OCI-LY1 (cell line): ENCODE data around the gene GRID2.

Source experiments
- H2AFZ ChIP-seq: fragments of 200-600 bp; sonication (generic), shearing (Covaris generic); 2 replicates; pipeline ENCODE4 v1.6.0; 2014; ENCODE audit warnings: antibody characterized with exemption, mild to moderate bottlenecking, low read length
- H3F3A ChIP-seq: fragments of 200-600 bp; sonication (generic), shearing (Covaris generic); 2 replicates; pipeline ENCODE4 v1.6.0; 2014; ENCODE audit warnings: mild to moderate bottlenecking, antibody characterized with exemption, low read length, moderate library complexity; ENCODE audit not compliant: insufficient read depth
- H3K27ac ChIP-seq: fragments of 200-600 bp; sonication (generic); 2 replicates; pipeline ENCODE4 v1.5.1; 2014; ENCODE audit warnings: low read length, mixed run types, mild to moderate bottlenecking, low read depth; ENCODE audit not compliant: poor library complexity, severe bottlenecking
- H3K27me3 ChIP-seq: fragments of 200-600 bp; sonication (generic); 2 replicates; pipeline ENCODE4 v1.6.0; 2014; ENCODE audit warnings: antibody characterized with exemption, mild to moderate bottlenecking, low read length, moderate library complexity; ENCODE audit not compliant: insufficient read depth
- H3K36me3 ChIP-seq: fragments of 200-600 bp; sonication (generic); 2 replicates; pipeline ENCODE4 v1.6.1; 2014; ENCODE audit warnings: mild to moderate bottlenecking, antibody characterized with exemption, low read length, moderate library complexity, mixed read lengths; ENCODE audit not compliant: insufficient read depth
- H3K4me1 ChIP-seq: fragments of 200-600 bp; sonication (generic); 2 replicates; pipeline ENCODE4 v1.5.1; 2014; ENCODE audit warnings: mild to moderate bottlenecking, low read length, moderate library complexity; ENCODE audit not compliant: insufficient read depth, severe bottlenecking
- H3K4me2 ChIP-seq: fragments of 200-600 bp; sonication (generic), shearing (Covaris generic); 2 replicates; pipeline ENCODE4 v1.6.1; 2014; ENCODE audit warnings: low read length
- H3K4me3 ChIP-seq: fragments of 200-600 bp; sonication (generic); 2 replicates; pipeline ENCODE4 v1.5.1; 2014; ENCODE audit warnings: low read length, low read depth, mild to moderate bottlenecking, mixed read lengths; ENCODE audit not compliant: poor library complexity, severe bottlenecking
- H3K79me2 ChIP-seq: fragments of 200-600 bp; shearing (Covaris generic); 2 replicates; pipeline ENCODE4 v1.6.1; 2016; ENCODE audit warnings: mixed run types, low read length, mixed read lengths; ENCODE audit not compliant: insufficient read depth
- H3K9ac ChIP-seq: fragments of 200-600 bp; sonication (generic), shearing (Covaris generic); 2 replicates; pipeline ENCODE4 v1.6.1; 2014; ENCODE audit warnings: mild to moderate bottlenecking, low read length, mixed read lengths
- H3K9me2 ChIP-seq: fragments of 200-600 bp; sonication (generic), shearing (Covaris generic); 2 replicates; pipeline ENCODE4 v1.6.1; 2014; ENCODE audit warnings: low read depth, mild to moderate bottlenecking, low read length, mixed read lengths
- H3K9me3 ChIP-seq: fragments of 200-600 bp; shearing (Covaris generic); 2 replicates; pipeline ENCODE4 v1.6.1; 2014; ENCODE audit warnings: low read length, mixed read lengths
- H4K20me1 ChIP-seq: fragments of 200-600 bp; sonication (generic), shearing (Covaris generic); 2 replicates; pipeline ENCODE4 v1.6.0; 2016; ENCODE audit warnings: mild to moderate bottlenecking, low read length; ENCODE audit not compliant: insufficient read depth
- CTCF ChIP-seq: fragments of 200-600 bp; sonication (generic), shearing (Covaris generic); IDR thresholded peaks from 2 replicates; pipeline ENCODE4 v1.5.1; 2017; ENCODE audit warnings: mild to moderate bottlenecking, antibody characterized with exemption, low read length, moderate library complexity, mixed read lengths
- EZH2 ChIP-seq: fragments of 200-600 bp; sonication (generic), shearing (Covaris generic); IDR thresholded peaks from 2 replicates; pipeline ENCODE4 v1.8.0; 2017; ENCODE audit warnings: borderline replicate concordance, mixed run types, mild to moderate bottlenecking, antibody characterized with exemption, low read length, moderate library complexity, mixed read lengths

Gene GRID2

GRCh38 chr4:92461732-92462131 lies 158.0 kb downstream of the GRID2 start:
- Histone ChIP-seq H4K20me1 (no peaks in the 10 kb centered on the region), H3K36me3 (no peaks in the 10 kb centered on the region), H3K79me2 (no peaks in the 10 kb centered on the region), H3K27ac (no peak overlapping the region), H2AFZ (no peak overlapping the region), H3K4me1 (no peaks in the 10 kb centered on the region), H3K9me3 (no peaks in the 10 kb centered on the region), H3K4me2 (no peak overlapping the region), H3F3A (no peaks in the 10 kb centered on the region), H3K9ac (no peak overlapping the region), H3K4me3 (no peak overlapping the region), H3K27me3 (no peaks in the 10 kb centered on the region), H3K9me2 (no peaks in the 10 kb centered on the region)
- TF ChIP-seq EZH2 (no peak), CTCF (no peak)

- Histone ChIP-seq H3F3A (no peaks in the 10 kb centered on the region), H3K79me2 (no peaks in the 10 kb centered on the region), H3K9me3 (no peaks in the 10 kb centered on the region), H4K20me1 (no peaks in the 10 kb centered on the region), H3K27ac (no peak overlapping the region), H3K4me1 (no peaks in the 10 kb centered on the region), H3K4me2 (no peak overlapping the region), H3K27me3 (no peaks in the 10 kb centered on the region), H3K4me3 (no peak overlapping the region), H3K9ac (no peak overlapping the region), H2AFZ (no peak overlapping the region), H3K36me3 (no peaks in the 10 kb centered on the region), H3K9me2 (no peaks in the 10 kb centered on the region)
- TF ChIP-seq CTCF (no peak), EZH2 (no peak)
These were observed 173.5 kb downstream of the GRID2 start for GRCh38 chr4:92477298-92477697.

GRCh38 chr4:92483341-92483740 lies 179.6 kb downstream of the GRID2 start:
- Histone ChIP-seq H3K9me2 (no peaks in the 10 kb centered on the region), H3K4me1 (no peaks in the 10 kb centered on the region), H3K4me2 (no peak overlapping the region), H3K36me3 (no peaks in the 10 kb centered on the region), H3K9ac (no peak overlapping the region), H4K20me1 (no peaks in the 10 kb centered on the region), H2AFZ (no peak overlapping the region), H3K27ac (no peak overlapping the region), H3K4me3 (no peak overlapping the region), H3K9me3 (no peaks in the 10 kb centered on the region), H3K27me3 (no peaks in the 10 kb centered on the region), H3F3A (no peaks in the 10 kb centered on the region), H3K79me2 (no peaks in the 10 kb centered on the region)
- TF ChIP-seq EZH2 (no peak), CTCF (no peak)
